Adrenal gland (tissue), 5 donors: ENCODE data around the gene SLC35A1.

Experiments used
- CTCF ChIP-seq, 6 experiments: fragments of 450-650 bp in 4 of 6; fragments of 200-600 bp in 2 of 6; sonication (generic) in 1 of 6; IDR thresholded peaks; 1 replicate in 5 of 6; 2 replicates in 1 of 6; pipeline versions ENCODE4 v1.5.1 to v1.8.0; 2016 to 2021; ENCODE audit warnings: antibody characterized with exemption in 6 of 6, mild to moderate bottlenecking in 2 of 6, moderate library complexity in 1 of 6
- POLR2A ChIP-seq, 2 donors: fragments of 450-650 bp; IDR thresholded peaks; one replicate each; pipeline ENCODE4 v1.6.1; 2017; ENCODE audit warnings: antibody characterized with exemption in 2 of 2, mild to moderate bottlenecking in 2 of 2, moderate library complexity in 1 of 2
- donor health status: DM: no; HTN: no; CAD: no.

DNA sequence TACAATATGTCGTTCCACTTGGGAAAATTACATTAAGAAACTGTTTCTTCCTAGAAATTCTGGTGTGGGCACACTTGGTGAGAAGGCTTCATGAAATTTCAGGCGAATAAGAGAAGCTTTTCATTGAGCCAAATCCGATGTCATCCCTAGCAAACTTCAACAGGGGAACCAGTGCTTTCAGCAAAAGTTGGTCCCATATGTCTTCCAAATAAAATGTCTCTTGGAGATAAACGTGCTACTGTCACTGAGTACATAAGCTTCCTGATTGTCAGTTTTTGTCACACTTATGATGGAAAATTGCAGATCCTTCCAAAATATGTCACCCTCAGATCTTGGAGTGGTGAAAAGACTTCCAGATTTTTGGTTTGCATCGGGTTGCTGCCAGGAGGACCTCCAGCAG lies 31.1 kb upstream of the SLC35A1 start:
- TF ChIP-seq CTCF (IDR thresholded peaks at IDR 0.05) (no peak), POLR2A (IDR thresholded peaks at IDR 0.05) (no peak)
